Measurements from ENCODE around the gene SYTL1. TPM values are rescaled to one million over a fixed set of nuclear protein-coding genes. Genes with fewer than 3 reads are reported as not detected.

SYTL1 gene
- total and polyA plus RNA-seq, 9 of the 15 experiments (the other 6 are each of a cell fraction or from before 2014, with no cell fraction given) = 0.04 to 9.3 (median 1.7) TPM

DNA sequence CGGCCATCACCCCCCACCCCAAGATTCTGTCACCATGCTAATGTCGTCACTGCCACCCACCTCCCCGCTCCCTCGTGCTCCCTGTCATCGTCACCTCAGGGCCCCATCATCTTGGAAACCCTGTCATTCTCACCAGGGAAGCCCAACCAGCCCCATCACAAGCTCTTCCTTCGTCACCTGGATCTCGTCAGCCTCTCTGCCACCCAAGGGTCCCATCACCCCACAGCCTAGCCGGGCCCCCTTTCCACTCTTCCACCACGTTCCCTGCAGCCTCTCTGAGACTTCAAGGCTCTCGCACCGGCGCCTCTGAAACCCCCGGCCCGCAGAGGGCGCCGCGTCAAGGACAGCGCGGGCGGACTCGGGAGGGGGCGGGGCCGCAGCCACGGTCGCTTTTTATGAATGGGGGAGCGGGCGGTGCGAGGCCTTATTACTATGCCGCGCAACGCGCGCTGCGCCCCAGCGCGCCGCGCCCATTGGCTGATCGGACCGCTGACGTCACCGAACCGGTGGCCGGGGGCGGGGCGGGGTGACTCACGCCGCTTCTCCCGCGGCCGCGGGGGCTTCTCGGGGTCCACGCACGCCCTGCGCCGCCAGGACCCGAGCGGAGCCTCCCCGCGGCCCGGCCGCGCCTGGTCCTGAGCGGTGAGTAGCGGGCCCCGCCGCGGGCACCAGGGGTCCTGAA is 50.4 kb downstream of the SYTL1 start, which contains the start of gene GPR3 (continued):
- TF ChIP-seq, protein P1, sequence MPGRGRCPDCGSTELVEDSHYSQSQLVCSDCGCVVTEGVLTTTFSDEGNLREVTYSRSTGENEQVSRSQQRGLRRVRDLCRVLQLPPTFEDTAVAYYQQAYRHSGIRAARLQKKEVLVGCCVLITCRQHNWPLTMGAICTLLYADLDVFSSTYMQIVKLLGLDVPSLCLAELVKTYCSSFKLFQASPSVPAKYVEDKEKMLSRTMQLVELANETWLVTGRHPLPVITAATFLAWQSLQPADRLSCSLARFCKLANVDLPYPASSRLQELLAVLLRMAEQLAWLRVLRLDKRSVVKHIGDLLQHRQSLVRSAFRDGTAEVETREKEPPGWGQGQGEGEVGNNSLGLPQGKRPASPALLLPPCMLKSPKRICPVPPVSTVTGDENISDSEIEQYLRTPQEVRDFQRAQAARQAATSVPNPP (IDR thresholded peaks at IDR 0.05; ENCODE audit: borderline replicate concordance, insufficient read depth, insufficient read length) = no peak
- TF ChIP-seq SREBF1 (IDR thresholded peaks at IDR 0.05; ENCODE audit: borderline replicate concordance, low read depth, low read length) (no peak), KLF13 (tag; IDR thresholded peaks at IDR 0.05; ENCODE audit: borderline replicate concordance, low read depth) (peak; percentile 92), SMAD3 (CRISPR knock-in tag; conservative IDR thresholded peaks at IDR 0.05) (0 out of 2 replicates have a peak, but pooled peaks have one; percentile 22), ZNF197 (CRISPR knock-in tag; IDR thresholded peaks at IDR 0.05; ENCODE audit: low read depth) (no peak), ZSCAN32 (CRISPR knock-in tag; IDR thresholded peaks at IDR 0.05) (no peak), ZNF445 (CRISPR knock-in tag; IDR thresholded peaks at IDR 0.05; ENCODE audit: low read depth) (no peak), RHOXF2B (CRISPR knock-in tag; conservative IDR thresholded peaks at IDR 0.05) (no peak), RBM17 (IDR thresholded peaks at IDR 0.05; ENCODE audit: borderline replicate concordance, low read depth, low read length) (no peak), BRF1 (IDR thresholded peaks at IDR 0.05; ENCODE audit: borderline replicate concordance, extremely low read depth, insufficient read length) (no peak), RAD21 (CRISPR knock-in tag; conservative IDR thresholded peaks at IDR 0.05 in 1 of 2, IDR thresholded peaks at IDR 0.05 in 1 of 2) (peak; percentile 45 to 60), POLR3G (IDR thresholded peaks at IDR 0.05; ENCODE audit: extremely low read depth, insufficient read length, insufficient replicate concordance) (no peak), GATAD2A (IDR thresholded peaks at IDR 0.05) (no peak), BRD9 (IDR thresholded peaks at IDR 0.05; ENCODE audit: low read depth, partially characterized antibody) (peak; percentile 76), BHLHE40 (IDR thresholded peaks at IDR 0.05; ENCODE audit: low read length) (0 out of 2 replicates have a peak, but pooled peaks have one; percentile 47), ZNF143 (CRISPR knock-in tag; IDR thresholded peaks at IDR 0.05) (no peak), CHD2 (IDR thresholded peaks at IDR 0.05; ENCODE audit: low read depth, low read length) (peak; percentile 61), ZBTB17 (CRISPR knock-in tag; IDR thresholded peaks at IDR 0.05) (no peak), TAF9B (IDR thresholded peaks at IDR 0.05; ENCODE audit: partially characterized antibody) (no peak)
- TF ChIP-seq, protein P2, sequence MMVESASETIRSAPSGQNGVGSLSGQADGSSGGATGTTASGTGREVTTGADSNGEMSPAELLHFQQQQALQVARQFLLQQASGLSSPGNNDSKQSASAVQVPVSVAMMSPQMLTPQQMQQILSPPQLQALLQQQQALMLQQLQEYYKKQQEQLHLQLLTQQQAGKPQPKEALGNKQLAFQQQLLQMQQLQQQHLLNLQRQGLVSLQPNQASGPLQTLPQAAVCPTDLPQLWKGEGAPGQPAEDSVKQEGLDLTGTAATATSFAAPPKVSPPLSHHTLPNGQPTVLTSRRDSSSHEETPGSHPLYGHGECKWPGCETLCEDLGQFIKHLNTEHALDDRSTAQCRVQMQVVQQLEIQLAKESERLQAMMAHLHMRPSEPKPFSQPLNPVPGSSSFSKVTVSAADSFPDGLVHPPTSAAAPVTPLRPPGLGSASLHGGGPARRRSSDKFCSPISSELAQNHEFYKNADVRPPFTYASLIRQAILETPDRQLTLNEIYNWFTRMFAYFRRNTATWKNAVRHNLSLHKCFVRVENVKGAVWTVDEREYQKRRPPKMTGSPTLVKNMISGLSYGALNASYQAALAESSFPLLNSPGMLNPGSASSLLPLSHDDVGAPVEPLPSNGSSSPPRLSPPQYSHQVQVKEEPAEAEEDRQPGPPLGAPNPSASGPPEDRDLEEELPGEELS (CRISPR knock-in tag; IDR thresholded peaks at IDR 0.05; ENCODE audit: borderline replicate concordance) = no peak
- TF ChIP-seq, protein P3, sequence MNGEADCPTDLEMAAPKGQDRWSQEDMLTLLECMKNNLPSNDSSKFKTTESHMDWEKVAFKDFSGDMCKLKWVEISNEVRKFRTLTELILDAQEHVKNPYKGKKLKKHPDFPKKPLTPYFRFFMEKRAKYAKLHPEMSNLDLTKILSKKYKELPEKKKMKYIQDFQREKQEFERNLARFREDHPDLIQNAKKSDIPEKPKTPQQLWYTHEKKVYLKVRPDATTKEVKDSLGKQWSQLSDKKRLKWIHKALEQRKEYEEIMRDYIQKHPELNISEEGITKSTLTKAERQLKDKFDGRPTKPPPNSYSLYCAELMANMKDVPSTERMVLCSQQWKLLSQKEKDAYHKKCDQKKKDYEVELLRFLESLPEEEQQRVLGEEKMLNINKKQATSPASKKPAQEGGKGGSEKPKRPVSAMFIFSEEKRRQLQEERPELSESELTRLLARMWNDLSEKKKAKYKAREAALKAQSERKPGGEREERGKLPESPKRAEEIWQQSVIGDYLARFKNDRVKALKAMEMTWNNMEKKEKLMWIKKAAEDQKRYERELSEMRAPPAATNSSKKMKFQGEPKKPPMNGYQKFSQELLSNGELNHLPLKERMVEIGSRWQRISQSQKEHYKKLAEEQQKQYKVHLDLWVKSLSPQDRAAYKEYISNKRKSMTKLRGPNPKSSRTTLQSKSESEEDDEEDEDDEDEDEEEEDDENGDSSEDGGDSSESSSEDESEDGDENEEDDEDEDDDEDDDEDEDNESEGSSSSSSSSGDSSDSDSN (IDR thresholded peaks at IDR 0.05; ENCODE audit: borderline replicate concordance in 1 of 2, low read depth in 2 of 2, low read length in 2 of 2) = peak in 1 of 2 experiments; percentile 49; a peak in 1 of 4 replicates

Data from K562 (cell line).